HepG2 (cell line): Measurements from ENCODE around the gene WWC1. TPM values are rescaled to one million over a fixed set of nuclear protein-coding genes. Genes with fewer than 3 reads are reported as not detected.

Experiments used
- ATAC-seq: fragments of 200-7000 bp; cut with Tn5 transposase; 3 replicates; pipeline ENCODE4 v1.9.1; 2020; ENCODE audit warnings: mild to moderate bottlenecking, moderate library complexity
- BruUV-seq: library from RNA; stranded (reverse); fragments of 400-500 nt; replicated peaks from 2 replicates; lab custom pipeline; 2021; lab: Mats Ljungman, UMichigan
- CTCF ChIA-PET: fragments of 300-600 bp; formaldehyde crosslinking; extraction: SDS; loops from one replicate; lab custom pipeline; 2021; ENCODE audit warnings: low total read pairs, inconsistent platforms, low intra/inter-chr PET ratio; lab: Yijun Ruan, JAX
- POLR2A ChIA-PET: fragments of 350-600 bp; sonication (Branson Sonifier 250); formaldehyde crosslinking; loops from one replicate; lab custom pipeline; 2020; ENCODE audit warnings: antibody characterized with exemption, inconsistent platforms; lab: Yijun Ruan, JAX
- DNase-seq: peaks from one replicate; pipeline ENCODE4 v3.0.0-alpha.2; 2015; ENCODE audit warnings: low spot score
- FAIRE-seq: peaks from 3 replicates; lab custom pipeline; 2011; peaks lifted over from hg19 to GRCh38; lab: Jason Lieb, UNC
- H2AFZ ChIP-seq: one replicate; pipeline ENCODE4 v1.6.1; 2011; ENCODE audit warnings: low read length, inconsistent platforms
- H3K27ac ChIP-seq: fragments of 300-600 bp; 3 replicates; pipeline ENCODE4 v1.8.0; 2011; ENCODE audit warnings: mixed run types, mild to moderate bottlenecking, mixed read lengths, low read length, inconsistent platforms; ENCODE audit not compliant: insufficient read depth; ENCODE audit errors: extremely low read length
- H3K27me3 ChIP-seq, 2 experiments: fragments of 200-600 bp in 1 of 2; 2 replicates in 1 of 2; 3 replicates in 1 of 2; pipeline versions ENCODE4 v1.6.0 to v1.8.0; 2011; ENCODE audit warnings: low read length in 2 of 2, mild to moderate bottlenecking in 2 of 2, moderate library complexity in 2 of 2, inconsistent platforms in 1 of 2; ENCODE audit not compliant: insufficient read depth in 2 of 2, control insufficient read depth in 1 of 2
- H3K36me3 ChIP-seq, 2 experiments: fragments of 200-600 bp in 1 of 2; replicated peaks in 1 of 2; 2 replicates in 1 of 2; 3 replicates in 1 of 2; pipeline versions ENCODE4 v1.5.1 to v1.8.0; 2011; ENCODE audit warnings: low read length in 2 of 2, inconsistent platforms in 1 of 2; ENCODE audit not compliant: insufficient read depth in 2 of 2, control insufficient read depth in 1 of 2
- H3K4me1 ChIP-seq: 2 replicates; pipeline ENCODE4 v1.5.1; 2012; ENCODE audit warnings: low read length, inconsistent platforms; ENCODE audit not compliant: insufficient read depth
- H3K4me2 ChIP-seq: 2 replicates; pipeline ENCODE4 v1.6.0; 2011; ENCODE audit warnings: low read depth, low read length, inconsistent platforms
- H3K4me3 ChIP-seq, 3 experiments: fragments of 200-600 bp in 1 of 3; sonication (generic), shearing (Covaris generic) in 1 of 3; replicated peaks in 1 of 3; 2 replicates each; pipeline ENCODE4 v1.5.1; 2011 to 2016; ENCODE audit warnings: low read length in 3 of 3, inconsistent platforms in 2 of 3, low read depth in 2 of 3, mild to moderate bottlenecking in 2 of 3, control low read depth in 1 of 3, mixed read lengths in 1 of 3; ENCODE audit not compliant: insufficient read depth in 1 of 3
- H3K79me2 ChIP-seq: one replicate; pipeline ENCODE4 v1.6.1; 2011; ENCODE audit warnings: low read length, inconsistent platforms; ENCODE audit not compliant: insufficient read depth
- H3K9ac ChIP-seq: 2 replicates; pipeline ENCODE4 v1.6.0; 2011; ENCODE audit warnings: mild to moderate bottlenecking, low read depth, low read length, inconsistent platforms; ENCODE audit not compliant: insufficient read depth
- H3K9me3 ChIP-seq: 2 replicates; pipeline ENCODE4 v1.5.1; 2012; ENCODE audit warnings: mild to moderate bottlenecking, low read length
- H4K20me1 ChIP-seq: 2 replicates; pipeline ENCODE4 v1.6.0; 2011; ENCODE audit warnings: inconsistent platforms, mild to moderate bottlenecking, low read length, moderate library complexity; ENCODE audit not compliant: insufficient read depth
- BCL6 ChIP-seq: IDR thresholded peaks from 2 replicates; pipeline ENCODE4 v1.6.1; 2016; ENCODE audit warnings: missing genetic modification reagents, missing compliant biosample characterization
- CBX1 ChIP-seq: IDR thresholded peaks from one replicate; pipeline ENCODE4 v1.6.1; 2016; ENCODE audit warnings: antibody characterized with exemption, low read depth
- HOXA5 ChIP-seq: sonication (generic); formaldehyde crosslinking; IDR thresholded peaks from 2 replicates; pipeline ENCODE4 v1.4.0; 2020; ENCODE audit warnings: missing genetic modification reagents
- MAFF ChIP-seq: IDR thresholded peaks from 2 replicates; pipeline ENCODE4 v1.6.1; 2011; ENCODE audit warnings: low read depth, low read length, improper control_type of control experiment
- MAFK ChIP-seq, 2 experiments: IDR thresholded peaks in 1 of 2; conservative IDR thresholded peaks in 1 of 2; 2 replicates each; pipeline ENCODE4 v1.6.1; 2011; ENCODE audit warnings: improper control_type of control experiment in 2 of 2, low read length in 2 of 2
- SRSF1 ChIP-seq: fragments of 200-400 bp; formaldehyde crosslinking; optimal IDR thresholded peaks from 2 replicates; pipeline ENCODE3; 2017; ENCODE audit warnings: mild to moderate bottlenecking, low read depth, low read length, moderate library complexity
- TEAD2 ChIP-seq: sonication (generic); formaldehyde crosslinking; IDR thresholded peaks from 2 replicates; pipeline ENCODE4 v1.9.0; 2021; ENCODE audit warnings: missing genetic modification reagents
- ZC3H4 ChIP-seq: sonication (generic); formaldehyde crosslinking; IDR thresholded peaks from 2 replicates; pipeline ENCODE4 v1.4.0; 2020; ENCODE audit warnings: missing genetic modification reagents, borderline replicate concordance
- ZFP41 ChIP-seq: sonication (generic); formaldehyde crosslinking; IDR thresholded peaks from 2 replicates; pipeline ENCODE4 v1.4.0; 2020; ENCODE audit warnings: mild to moderate bottlenecking, missing genetic modification reagents, borderline replicate concordance
- ZNF792 ChIP-seq: IDR thresholded peaks from 2 replicates; pipeline ENCODE4 v1.6.1; 2016
- WGBS: methylation state at CpG from one replicate; pipeline ENCODE4 v1.1.6; 2017; ENCODE audit warnings: low lambda C conversion rate; 5-methylcytosine and 5-hydroxymethylcytosine counted together
- in situ Hi-C: cut with HindIII; loops from 2 replicates; pipeline ENCODE4 v1.10.0; 2017; ENCODE audit warnings: low pct_unique_long_range_greater_than_20kb; ENCODE audit not compliant: extremely low pct_ligation_motif_present
- intact Hi-C: fragments of 100-400 bp; cut with micrococcal nuclease; formaldehyde crosslinking; loops from one replicate; pipeline ENCODE4 v1.10.0; 2022; ENCODE audit not compliant: unreplicated experiment
- polyA plus RNA-seq, 8 experiments: library from polyadenylated mRNA; depleted of rRNA in 3 of 8; stranded (reverse) in 7 of 8; unstranded in 1 of 8; fragments of >200 nt; fragmentation: Illumina TruSeq in 4 of 8; extraction: Trizol in 4 of 8; gene quantifications; 2 replicates each; pipeline versions ENCODE4 v1.2.1 to v1.2.3, GENCODE V29; 2011 to 2016; ENCODE audit warnings: low read depth in 4 of 8, missing spikeins in 1 of 8, mixed read lengths in 1 of 8; ENCODE audit not compliant: insufficient read depth in 1 of 8
- total RNA-seq, 5 experiments: library from RNA; depleted of rRNA; stranded (reverse); fragments of >200 nt; fragmentation: Illumina TruSeq; extraction: Trizol; gene quantifications; 2 replicates each; pipeline ENCODE4 v1.2.3, GENCODE V29; 2016; ENCODE audit warnings: low read depth in 1 of 5
- TF ChIP-seq, protein P1 (sequence below): IDR thresholded peaks from 2 replicates; pipeline ENCODE4 v1.6.1; 2016; ENCODE audit warnings: missing genetic modification reagents, missing compliant biosample characterization
- TF ChIP-seq, protein P2 (sequence below): sonication (generic); IDR thresholded peaks from 2 replicates; pipeline ENCODE4 v1.6.1; 2016; ENCODE audit warnings: low read depth, borderline replicate concordance

WWC1 gene
- total and polyA plus RNA-seq, 2 of the 13 experiments (the other 11 are each of a cell fraction or from before 2014, with no cell fraction given): 8.3 to 17.9 TPM

DNA sequence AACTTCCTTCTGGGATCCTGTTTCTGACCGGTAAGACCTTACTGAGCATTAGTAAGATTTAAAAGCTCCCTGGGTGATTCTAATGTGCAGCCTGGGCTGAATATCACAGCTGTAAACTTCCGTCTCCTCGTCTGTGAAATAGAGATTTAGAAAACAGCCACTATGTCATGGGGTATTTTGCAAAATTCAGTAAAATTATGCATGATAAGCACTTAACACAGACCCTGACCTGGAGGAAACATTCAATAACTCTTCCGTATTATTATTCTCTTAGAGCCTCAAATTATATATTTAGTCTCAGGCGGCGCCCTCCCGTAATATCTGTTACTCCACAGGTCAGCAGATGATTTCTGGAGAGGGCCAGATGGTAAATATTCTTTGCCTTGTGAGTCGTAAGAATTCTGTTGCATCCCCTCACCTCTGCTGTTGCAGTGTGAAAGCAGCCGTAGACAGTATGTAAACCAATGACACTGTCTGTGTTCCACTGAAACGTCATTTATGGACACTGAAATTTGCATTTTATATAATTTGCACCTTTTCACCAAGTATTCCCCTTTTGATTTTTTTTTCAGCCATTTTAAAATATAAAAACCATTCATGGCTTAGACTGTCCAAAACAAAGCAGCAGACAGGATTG is 155.7 kb downstream of the WWC1 start:
- FAIRE-seq (no peak), DNase-seq (no peak), ATAC-seq (no peak)
- Histone ChIP-seq H3K9ac (no peak overlapping the region), H3K9me3 (no peaks in the 10 kb centered on the region), H3K4me1 (no peaks in the 10 kb centered on the region), H3K36me3 (peaks cover 7 to 28% of the 10 kb centered on the region in 2 experiments; a peak in 4 of 5 replicates), H3K27ac (no peak overlapping the region), H4K20me1 (no peaks in the 10 kb centered on the region), H3K4me3 (no peak overlapping the region), H3K79me2 (no peaks in the 10 kb centered on the region), H2AFZ (no peak overlapping the region), H3K4me2 (no peak overlapping the region), H3K27me3 (no peaks in the 10 kb centered on the region; a peak in 1 of 5 replicates)
- in situ Hi-C loops (no loop called here), intact Hi-C loops (no loop called here)
- WGBS: 98% methylated on average over 10 of the region's 10 CpGs
- POLR2A ChIA-PET: no interaction called here
- no TSS peak for BruUV-seq
- TF ChIP-seq MAFK (conservative IDR thresholded peaks at IDR 0.05 in 1 of 2, IDR thresholded peaks at IDR 0.05 in 1 of 2; ENCODE audit: low read length in 2 of 2) (peak; percentile 41 to 65; a peak in 2 of 4 replicates), MAFF (peak; percentile 52), TEAD2 (no peak)
- TF ChIP-seq, protein P1, sequence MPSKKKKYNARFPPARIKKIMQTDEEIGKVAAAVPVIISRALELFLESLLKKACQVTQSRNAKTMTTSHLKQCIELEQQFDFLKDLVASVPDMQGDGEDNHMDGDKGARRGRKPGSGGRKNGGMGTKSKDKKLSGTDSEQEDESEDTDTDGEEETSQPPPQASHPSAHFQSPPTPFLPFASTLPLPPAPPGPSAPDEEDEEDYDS (CRISPR knock-in tag): no peak
- CTCF ChIA-PET: no interaction called here

DNA sequence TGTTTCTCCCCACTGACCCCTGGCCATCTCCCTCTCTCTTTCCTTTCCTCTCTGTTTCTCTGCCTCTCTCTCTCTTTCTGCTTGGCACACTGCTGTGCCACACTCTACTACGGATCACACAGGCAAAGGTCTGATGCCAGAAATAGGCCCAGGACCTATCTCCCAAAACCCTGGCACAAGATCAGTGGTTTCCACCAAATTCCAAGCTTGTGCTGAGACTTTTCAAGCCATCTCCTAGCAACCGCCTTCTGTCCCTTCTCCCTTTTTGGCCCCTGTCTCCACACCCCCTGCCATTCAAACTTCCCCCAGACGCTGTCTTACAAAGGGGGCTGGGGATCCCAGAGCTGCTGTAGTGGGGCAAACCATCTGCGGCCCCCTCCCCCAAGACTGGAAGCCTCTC is 156.4 kb downstream of the WWC1 start:
- no peak overlapping the region for H3K4me2 ChIP-seq
- no peak for TF ChIP-seq BCL6 (CRISPR knock-in tag)
- TF ChIP-seq ZNF792 (CRISPR knock-in tag): no peak
- TF ChIP-seq, protein P2, sequence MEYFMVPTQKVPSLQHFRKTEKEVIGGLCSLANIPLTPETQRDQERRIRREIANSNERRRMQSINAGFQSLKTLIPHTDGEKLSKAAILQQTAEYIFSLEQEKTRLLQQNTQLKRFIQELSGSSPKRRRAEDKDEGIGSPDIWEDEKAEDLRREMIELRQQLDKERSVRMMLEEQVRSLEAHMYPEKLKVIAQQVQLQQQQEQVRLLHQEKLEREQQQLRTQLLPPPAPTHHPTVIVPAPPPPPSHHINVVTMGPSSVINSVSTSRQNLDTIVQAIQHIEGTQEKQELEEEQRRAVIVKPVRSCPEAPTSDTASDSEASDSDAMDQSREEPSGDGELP: no peak
- TF ChIP-seq ZC3H4 (CRISPR knock-in tag): no peak
- TF ChIP-seq HOXA5: no peak
- no peak for TF ChIP-seq SRSF1
- no peak for TF ChIP-seq ZFP41 (CRISPR knock-in tag)
- TF ChIP-seq CBX1: no peak
- H3K79me2 ChIP-seq: no peaks in the 10 kb centered on the region
- no peak for DNase-seq
- H3K27me3 ChIP-seq: no peaks in the 10 kb centered on the region; a peak in 1 of 5 replicates
- H3K36me3 ChIP-seq: peaks cover 9 to 27% of the 10 kb centered on the region in 2 experiments; a peak in 4 of 5 replicates
- FAIRE-seq: no peak
- H3K4me1 ChIP-seq: no peaks in the 10 kb centered on the region
- ATAC-seq: no peak
- BruUV-seq: no TSS peak
- 100% methylated on average over 4 of the region's 4 CpGs for WGBS
- in situ Hi-C loops (no loop called here), intact Hi-C loops (no loop called here)
- H3K9me3 ChIP-seq: no peaks in the 10 kb centered on the region
- no peak overlapping the region for H3K9ac ChIP-seq
- no peak overlapping the region for H3K4me3 ChIP-seq
- no peak overlapping the region for H3K27ac ChIP-seq
- CTCF ChIA-PET: no interaction called here
- no peaks in the 10 kb centered on the region for H4K20me1 ChIP-seq
- no peak overlapping the region for H2AFZ ChIP-seq
- POLR2A ChIA-PET: no interaction called here
